ENCODE measurements around the gene HEPN1. TPM values are rescaled to one million over a fixed set of nuclear protein-coding genes. Genes with fewer than 3 reads are reported as not detected.
A peak's percentile ranks its signal among the peaks of the same experiment; 100 is the strongest.

HEPN1 gene
- total and polyA plus RNA-seq, 2 donors from 2014 or later = not detected

GRCh38 chr11:124919898-124920297 lies 848 bp downstream of the HEPN1 start:
- H3K36me3 ChIP-seq (ENCODE audit: control insufficient read depth in 2 of 3, insufficient read depth in 3 of 3, low read length in 3 of 3) = no peaks in the 10 kb centered on the region
- no peak overlapping the region for H3K27ac ChIP-seq (ENCODE audit: low read depth in 2 of 2, low read length in 2 of 2)
- FAIRE-seq (no peak), DNase-seq (no peak)
- H3K9ac ChIP-seq (ENCODE audit: low read length in 3 of 3) = no peak overlapping the region
- no peaks in the 10 kb centered on the region for H3K27me3 ChIP-seq (ENCODE audit: control insufficient read depth, insufficient read depth, low read length)
- no peak overlapping the region for H3K4me3 ChIP-seq (ENCODE audit: low read length in 3 of 3)
- H3K9me3 ChIP-seq (ENCODE audit: control insufficient read depth in 2 of 3, insufficient read depth in 1 of 3, low read length in 3 of 3) = no peaks in the 10 kb centered on the region
- intact Hi-C loops (cut with DNase I) = no loop called here
- peaks cover 0 to 4% (median 0%) of the 10 kb centered on the region in 3 donors for H3K4me1 ChIP-seq (ENCODE audit: control insufficient read depth in 2 of 3, insufficient read depth in 2 of 3, low read depth in 1 of 3, low read length in 3 of 3)
- TF ChIP-seq CTCF (IDR thresholded peaks at IDR 0.05; ENCODE audit: borderline replicate concordance, extremely low read depth, insufficient read depth) = no peak

- intact Hi-C loops (cut with DNase I) = no loop called here
Observed at GRCh38 chr11:124920356-124920755, 1.3 kb downstream of the HEPN1 start.

GRCh38 chr11:124920870-124921609 lies 2.0 kb downstream of the HEPN1 start:
- Histone ChIP-seq H3K36me3 (ENCODE audit: control insufficient read depth in 2 of 3, insufficient read depth in 3 of 3, low read length in 3 of 3) (no peaks in the 10 kb centered on the region), H3K27me3 (ENCODE audit: control insufficient read depth, insufficient read depth, low read length) (no peaks in the 10 kb centered on the region), H3K9ac (ENCODE audit: low read length in 3 of 3) (peak overlapping the region in 1 of 3 donors; percentile 39), H3K27ac (ENCODE audit: low read depth in 2 of 2, low read length in 2 of 2) (peak overlapping the region in 1 of 2 donors; percentile 65), H3K4me3 (ENCODE audit: low read length in 3 of 3) (peak overlapping the region; percentile 34 to 62 (median 51)), H3K9me3 (ENCODE audit: control insufficient read depth in 2 of 3, insufficient read depth in 1 of 3, low read length in 3 of 3) (no peaks in the 10 kb centered on the region), H3K4me1 (ENCODE audit: control insufficient read depth in 2 of 3, insufficient read depth in 2 of 3, low read depth in 1 of 3, low read length in 3 of 3) (peaks cover 0 to 4% (median 0%) of the 10 kb centered on the region in 3 donors)
- peak; percentile 5 for TF ChIP-seq CTCF (IDR thresholded peaks at IDR 0.05; ENCODE audit: borderline replicate concordance, extremely low read depth, insufficient read depth)
- DNase-seq (peak; percentile 92 to 95 (median 94)), FAIRE-seq (no peak)
- intact Hi-C loops (cut with DNase I) = no loop called here

More at GRCh38 chr11:124920356-124920755, 1.3 kb downstream of the HEPN1 start:
- Histone ChIP-seq H3K27me3 (ENCODE audit: control insufficient read depth, insufficient read depth, low read length) (no peaks in the 10 kb centered on the region), H3K27ac (ENCODE audit: low read depth in 2 of 2, low read length in 2 of 2) (no peak overlapping the region), H3K4me1 (ENCODE audit: control insufficient read depth in 2 of 3, insufficient read depth in 2 of 3, low read depth in 1 of 3, low read length in 3 of 3) (peaks cover 0 to 4% (median 0%) of the 10 kb centered on the region in 3 donors), H3K9me3 (ENCODE audit: control insufficient read depth in 2 of 3, insufficient read depth in 1 of 3, low read length in 3 of 3) (no peaks in the 10 kb centered on the region), H3K36me3 (ENCODE audit: control insufficient read depth in 2 of 3, insufficient read depth in 3 of 3, low read length in 3 of 3) (no peaks in the 10 kb centered on the region), H3K4me3 (ENCODE audit: low read length in 3 of 3) (peak overlapping the region; percentile 34 to 62 (median 51)), H3K9ac (ENCODE audit: low read length in 3 of 3) (peak overlapping the region in 1 of 3 donors; percentile 39)
- FAIRE-seq (no peak), DNase-seq (peak in 1 of 5 donors; percentile 56)
- no peak for TF ChIP-seq CTCF (IDR thresholded peaks at IDR 0.05; ENCODE audit: borderline replicate concordance, extremely low read depth, insufficient read depth)

All from kidney (tissue), 14 donors.